ENCODE measurements around the gene NEO1. TPM values are rescaled to one million over a fixed set of nuclear protein-coding genes. Genes with fewer than 3 reads are reported as not detected.
"Not testable (repeated sequence)": the region's sequence is repeated elsewhere in the genome, so short reads cannot be mapped to it uniquely, and the experiment has no call there.

The NEO1 gene
- total and polyA plus RNA-seq, 7 donors: 2.5 to 33.3 (median 22.5) TPM

- no peak overlapping the region for H3K4me3 ChIP-seq
- 11 to 15% (median 11%) methylated on average over 1 of the region's 1 CpG for WGBS, 3 donors
- DNase-seq (no peak), ATAC-seq (no peak)
- H3K4me1 ChIP-seq: peaks cover 10% of the 10 kb centered on the region
- no peaks in the 10 kb centered on the region for H3K9me3 ChIP-seq
- H3K27ac ChIP-seq: no peak overlapping the region
- no peaks in the 10 kb centered on the region for H3K27me3 ChIP-seq (ENCODE audit: insufficient read depth in 3 of 3, low read length in 2 of 3)
- intact Hi-C loops (cut with DNase I): no loop called here
- H3K36me3 ChIP-seq (ENCODE audit: insufficient read depth in 1 of 2, low read depth in 1 of 2): no peaks in the 10 kb centered on the region
- TF ChIP-seq CTCF (IDR thresholded peaks at IDR 0.05): no peak
Observed at GRCh38 chr15:73212424-73212823, 160.2 kb downstream of the NEO1 start.

GRCh38 chr15:73221450-73221849 is 169.2 kb downstream of the NEO1 start:
- H3K27ac ChIP-seq; H3K4me1 ChIP-seq; intact Hi-C loops (cut with DNase I); DNase-seq; H3K36me3 ChIP-seq (ENCODE audit: insufficient read depth in 1 of 2, low read depth in 1 of 2); H3K27me3 ChIP-seq (ENCODE audit: insufficient read depth in 3 of 3, low read length in 2 of 3); ATAC-seq; H3K4me3 ChIP-seq; H3K9me3 ChIP-seq: not testable (repeated sequence)
- WGBS, 3 donors: 95 to 97% (median 96%) methylated on average over 11 of the region's 11 CpGs

DNA sequence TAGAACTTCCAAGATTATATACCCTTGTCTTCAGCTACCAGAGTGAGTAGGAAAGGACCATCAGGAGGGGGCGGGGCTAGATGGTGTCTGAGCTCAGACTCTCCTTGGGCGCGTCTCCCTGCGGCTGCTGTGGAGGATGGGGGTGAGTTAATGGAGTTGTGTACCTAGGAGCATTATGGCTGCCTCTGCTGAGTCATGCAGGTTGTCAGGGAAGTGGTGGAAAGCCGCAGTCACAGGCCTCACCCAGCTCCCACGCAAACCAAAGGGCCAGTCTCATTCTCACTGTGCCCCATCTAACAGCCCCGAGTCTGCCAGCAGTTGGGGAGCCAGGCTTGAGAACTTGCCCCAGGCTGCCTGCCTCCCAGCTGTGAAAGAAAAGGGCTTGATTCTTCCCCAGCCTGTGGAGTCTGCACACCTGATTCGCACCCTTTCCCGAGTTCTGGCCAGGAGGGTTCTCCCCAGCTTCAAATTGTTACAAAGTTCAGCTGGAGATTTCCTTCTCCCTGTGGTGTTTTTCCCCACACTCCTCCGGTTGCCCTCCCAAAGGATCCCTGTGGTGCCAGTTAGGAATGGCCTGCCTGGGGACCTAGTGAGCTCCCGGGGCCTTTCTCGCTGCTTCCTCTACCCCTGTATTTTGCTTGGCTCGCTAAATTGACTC is 173.2 kb downstream of the NEO1 start:
- Histone ChIP-seq H3K36me3 (ENCODE audit: insufficient read depth in 1 of 2, low read depth in 1 of 2) (no peaks in the 10 kb centered on the region), H3K4me3 (no peak overlapping the region), H3K4me1 (peaks cover 8% of the 10 kb centered on the region), H3K27me3 (ENCODE audit: insufficient read depth in 3 of 3, low read length in 2 of 3) (no peaks in the 10 kb centered on the region), H3K9me3 (no peaks in the 10 kb centered on the region), H3K27ac (no peak overlapping the region)
- no peak for TF ChIP-seq CTCF (IDR thresholded peaks at IDR 0.05)
- ATAC-seq (peak in 1 of 4 donors; percentile 13), DNase-seq (no peak)
- intact Hi-C loops (cut with DNase I): no loop called here
- WGBS, 3 donors: 85 to 90% (median 86%) methylated on average over 13 of the region's 13 CpGs

DNA sequence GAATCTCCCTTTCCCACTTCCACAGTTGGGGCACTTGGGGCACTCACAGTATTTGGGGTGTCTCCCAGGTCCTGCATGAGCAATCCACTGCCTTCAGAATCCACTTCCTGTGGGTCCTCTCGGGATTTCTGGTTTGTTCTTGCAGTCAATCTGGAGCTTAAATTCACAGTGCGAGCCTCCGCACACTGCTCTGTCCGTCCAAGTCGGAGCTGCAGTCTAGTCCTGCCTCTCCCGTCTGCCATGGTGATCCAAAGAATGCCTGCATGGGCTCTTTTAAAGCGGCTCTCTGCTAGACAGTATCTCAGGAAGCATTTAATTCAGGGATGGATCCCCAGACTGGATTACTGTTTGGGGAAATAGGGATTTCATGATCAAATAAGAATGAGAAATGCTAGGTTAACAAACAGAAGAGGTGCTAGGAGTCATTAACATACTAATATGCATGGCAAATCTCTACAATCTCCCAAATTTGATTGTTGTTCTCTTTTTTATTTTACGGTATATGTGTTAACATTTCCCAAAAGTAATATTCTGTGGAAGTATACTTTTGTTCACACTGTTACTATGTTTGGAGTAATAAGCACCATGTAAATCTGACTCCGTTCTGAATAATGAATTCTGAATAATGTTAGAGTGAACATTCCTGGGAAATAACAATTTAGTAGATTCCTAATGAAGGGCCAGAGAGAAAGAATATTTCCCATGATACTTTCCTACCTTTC is 174.0 kb downstream of the NEO1 start:
- H3K4me3 ChIP-seq: no peak overlapping the region
- no peak overlapping the region for H3K27ac ChIP-seq
- 77 to 84% (median 80%) methylated on average over 9 of the region's 9 CpGs for WGBS, 3 donors
- ATAC-seq: peak in 1 of 4 donors; percentile 26
- H3K4me1 ChIP-seq: peaks cover 8% of the 10 kb centered on the region
- H3K9me3 ChIP-seq: no peaks in the 10 kb centered on the region
- DNase-seq: no peak
- no peaks in the 10 kb centered on the region for H3K27me3 ChIP-seq (ENCODE audit: insufficient read depth in 3 of 3, low read length in 2 of 3)
- no peak for TF ChIP-seq CTCF (IDR thresholded peaks at IDR 0.05)
- intact Hi-C loops (cut with DNase I): no loop called here
- H3K36me3 ChIP-seq (ENCODE audit: insufficient read depth in 1 of 2, low read depth in 1 of 2): no peaks in the 10 kb centered on the region

DNA sequence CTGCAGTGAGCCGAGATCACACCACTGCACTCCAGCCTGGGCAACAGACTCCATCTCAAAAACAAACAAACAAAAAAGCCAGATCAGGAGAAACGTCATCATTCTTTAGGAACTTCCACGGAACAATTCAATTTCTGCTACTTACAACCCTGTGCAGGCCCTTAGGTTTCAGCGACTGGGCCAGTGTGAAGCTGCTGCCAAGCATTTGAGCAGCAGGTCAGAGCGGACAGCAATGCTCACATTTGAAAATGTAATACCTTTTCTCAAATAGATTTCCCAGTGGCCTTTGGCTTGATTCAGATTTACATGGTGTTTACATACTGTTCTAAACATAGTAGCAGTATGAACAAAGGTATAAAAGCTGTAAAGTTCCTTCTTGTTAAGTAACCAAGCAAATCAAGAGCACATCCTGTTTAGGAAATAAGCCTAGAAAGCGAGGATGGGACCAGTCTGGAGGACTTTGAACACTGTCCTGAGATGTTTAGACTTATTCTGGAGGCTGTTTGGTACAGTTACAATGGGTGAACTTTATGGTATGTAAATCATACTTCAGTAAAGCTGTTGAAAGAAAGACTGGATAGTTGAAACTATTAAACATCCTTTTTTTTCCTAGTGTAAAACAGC is 175.3 kb downstream of the NEO1 start:
- TF ChIP-seq CTCF (IDR thresholded peaks at IDR 0.05): no peak
- 50 to 66% (median 56%) methylated on average over 6 of the region's 6 CpGs for WGBS, 3 donors
- ATAC-seq: peak in 3 of 4 donors; percentile 54 to 75 (median 57)

More for the DNA sequence above, 175.3 kb downstream of the NEO1 start:
- DNase-seq: no peak
- Histone ChIP-seq H3K4me1 (peaks cover 8% of the 10 kb centered on the region), H3K36me3 (ENCODE audit: insufficient read depth in 1 of 2, low read depth in 1 of 2) (no peaks in the 10 kb centered on the region), H3K27me3 (ENCODE audit: insufficient read depth in 3 of 3, low read length in 2 of 3) (no peaks in the 10 kb centered on the region), H3K9me3 (no peaks in the 10 kb centered on the region), H3K4me3 (no peak overlapping the region), H3K27ac (no peak overlapping the region)
- intact Hi-C loops (cut with DNase I): no loop called here

Data from psoas muscle (tissue), 8 donors.